ENCODE results near the gene SMC2. TPM values are rescaled to one million over a fixed set of nuclear protein-coding genes. Genes with fewer than 3 reads are reported as not detected.

Gene SMC2
- total RNA-seq, 1 donor from 2014 or later, result 14.5 TPM

- no peak for DNase-seq
Measured at GRCh38 chr9:104107799-104108198, 13.7 kb downstream of the SMC2 start.

GRCh38 chr9:104108315-104108714 lies 14.2 kb downstream of the SMC2 start:
- no peak for DNase-seq

GRCh38 chr9:104110509-104110908 lies 16.4 kb downstream of the SMC2 start:
- DNase-seq, result no peak

- DNase-seq, result no peak
Measured at GRCh38 chr9:104118916-104119315, 24.8 kb downstream of the SMC2 start.

GRCh38 chr9:104121022-104121421 lies 26.9 kb downstream of the SMC2 start:
- DNase-seq, result no peak

GRCh38 chr9:104138243-104138868 lies 44.2 kb downstream of the SMC2 start:
- DNase-seq, result no peak

- no peak for DNase-seq
Measured at GRCh38 chr9:104142799-104143549, 48.9 kb downstream of the SMC2 start.

- no peak for DNase-seq
Measured at GRCh38 chr9:104143550-104143910, 49.4 kb downstream of the SMC2 start.

- DNase-seq, result no peak
Measured at GRCh38 chr9:104144336-104144735, 50.2 kb downstream of the SMC2 start.

GRCh38 chr9:104173067-104173466 lies 79.0 kb downstream of the SMC2 start:
- DNase-seq, result no peak

GRCh38 chr9:104177003-104177611 lies 83.0 kb downstream of the SMC2 start:
- DNase-seq, result no peak

- no peak for DNase-seq
Measured at GRCh38 chr9:104177676-104178075, 83.6 kb downstream of the SMC2 start.
